Measurements from ENCODE around the gene PHKG2. TPM values are rescaled to one million over a fixed set of nuclear protein-coding genes. Genes with fewer than 3 reads are reported as not detected.

The PHKG2 gene
- total and polyA plus RNA-seq, 4 donors: 12.2 to 37.4 (median 31.7) TPM

DNA sequence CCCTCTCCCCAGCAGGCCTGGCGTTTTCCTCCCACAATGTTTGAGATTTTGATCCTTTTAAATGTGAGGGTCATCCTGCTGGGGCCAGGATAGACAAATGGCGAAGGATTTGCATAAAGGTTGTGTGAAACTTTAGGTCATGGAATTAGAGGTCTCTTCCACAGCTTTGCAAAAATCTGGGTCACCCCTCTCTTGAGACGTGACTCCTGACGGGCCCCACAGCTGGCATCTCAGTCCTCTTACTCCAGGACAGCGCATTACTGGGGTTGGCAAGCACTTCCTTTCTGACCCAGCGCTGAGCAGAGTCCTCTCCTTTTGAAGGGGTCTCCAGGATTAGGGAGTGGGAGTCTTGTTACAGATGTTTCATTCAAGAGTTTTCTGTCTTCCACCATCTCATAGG, 31.4 kb downstream of the PHKG2 start:
- Histone ChIP-seq H3K9ac (ENCODE audit: insufficient read depth in 1 of 2, low read length in 2 of 2) (no peak overlapping the region), H3K9me3 (ENCODE audit: control insufficient read depth in 4 of 4, insufficient read depth in 3 of 4, low read length in 3 of 4) (no peaks in the 10 kb centered on the region), H3K4me3 (no peak overlapping the region), H3K27ac (ENCODE audit: low read depth in 1 of 2, low read length in 1 of 2) (no peak overlapping the region), H3K4me1 (ENCODE audit: control insufficient read depth in 5 of 5, insufficient read depth in 5 of 5, low read length in 5 of 5) (peaks cover 0 to 11% (median 2%) of the 10 kb centered on the region in 5 donors), H3K36me3 (ENCODE audit: control insufficient read depth in 4 of 4, insufficient read depth in 4 of 4, low read length in 4 of 4) (peaks cover 9 to 34% (median 14%) of the 10 kb centered on the region in 4 donors), H3K27me3 (ENCODE audit: control insufficient read depth in 3 of 3, insufficient read depth in 3 of 3, low read length in 2 of 3) (no peaks in the 10 kb centered on the region)
- 72 to 84% methylated on average over 6 of the region's 6 CpGs for WGBS, 2 donors
- DNase-seq (no peak), ATAC-seq (ENCODE audit: insufficient read depth, low FRiP score) (no peak)
- TF ChIP-seq, protein P1, sequence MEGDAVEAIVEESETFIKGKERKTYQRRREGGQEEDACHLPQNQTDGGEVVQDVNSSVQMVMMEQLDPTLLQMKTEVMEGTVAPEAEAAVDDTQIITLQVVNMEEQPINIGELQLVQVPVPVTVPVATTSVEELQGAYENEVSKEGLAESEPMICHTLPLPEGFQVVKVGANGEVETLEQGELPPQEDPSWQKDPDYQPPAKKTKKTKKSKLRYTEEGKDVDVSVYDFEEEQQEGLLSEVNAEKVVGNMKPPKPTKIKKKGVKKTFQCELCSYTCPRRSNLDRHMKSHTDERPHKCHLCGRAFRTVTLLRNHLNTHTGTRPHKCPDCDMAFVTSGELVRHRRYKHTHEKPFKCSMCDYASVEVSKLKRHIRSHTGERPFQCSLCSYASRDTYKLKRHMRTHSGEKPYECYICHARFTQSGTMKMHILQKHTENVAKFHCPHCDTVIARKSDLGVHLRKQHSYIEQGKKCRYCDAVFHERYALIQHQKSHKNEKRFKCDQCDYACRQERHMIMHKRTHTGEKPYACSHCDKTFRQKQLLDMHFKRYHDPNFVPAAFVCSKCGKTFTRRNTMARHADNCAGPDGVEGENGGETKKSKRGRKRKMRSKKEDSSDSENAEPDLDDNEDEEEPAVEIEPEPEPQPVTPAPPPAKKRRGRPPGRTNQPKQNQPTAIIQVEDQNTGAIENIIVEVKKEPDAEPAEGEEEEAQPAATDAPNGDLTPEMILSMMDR (IDR thresholded peaks at IDR 0.05; ENCODE audit: control extremely low read depth, extremely low read depth): no peak

DNA sequence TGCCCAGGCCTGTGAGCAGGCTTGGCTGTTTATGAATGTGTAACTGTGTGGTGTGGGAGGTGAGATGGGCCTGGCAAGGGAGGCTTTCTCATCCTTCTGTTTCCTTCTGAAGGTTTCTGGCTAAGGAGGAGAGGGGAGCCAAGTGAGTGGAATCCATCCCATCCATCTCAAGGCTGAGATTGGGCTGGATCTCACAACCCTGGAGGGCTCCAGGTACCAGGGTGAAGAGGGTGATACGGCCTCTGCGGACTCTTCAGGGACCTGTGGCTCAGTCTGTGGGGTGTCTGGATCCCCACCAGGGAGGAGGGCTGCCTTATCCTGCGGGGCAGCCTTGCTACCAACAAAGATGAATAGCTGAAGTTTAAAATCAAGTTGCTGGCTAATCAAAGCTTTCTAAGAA, 31.8 kb downstream of the PHKG2 start:
- H3K4me1 ChIP-seq (ENCODE audit: control insufficient read depth in 5 of 5, insufficient read depth in 5 of 5, low read length in 5 of 5): peaks cover 0 to 7% (median 2%) of the 10 kb centered on the region in 5 donors
- DNase-seq (no peak), ATAC-seq (ENCODE audit: insufficient read depth, low FRiP score) (no peak)
- H3K9me3 ChIP-seq (ENCODE audit: control insufficient read depth in 4 of 4, insufficient read depth in 3 of 4, low read length in 3 of 4): no peaks in the 10 kb centered on the region
- peaks cover 9 to 34% (median 17%) of the 10 kb centered on the region in 4 donors for H3K36me3 ChIP-seq (ENCODE audit: control insufficient read depth in 4 of 4, insufficient read depth in 4 of 4, low read length in 4 of 4)
- no peak overlapping the region for H3K4me3 ChIP-seq
- TF ChIP-seq, protein P1 (IDR thresholded peaks at IDR 0.05; ENCODE audit: control extremely low read depth, extremely low read depth): no peak
- H3K27me3 ChIP-seq (ENCODE audit: control insufficient read depth in 3 of 3, insufficient read depth in 3 of 3, low read length in 2 of 3): no peaks in the 10 kb centered on the region
- no peak overlapping the region for H3K9ac ChIP-seq (ENCODE audit: insufficient read depth in 1 of 2, low read length in 2 of 2)
- WGBS, 2 donors: 79 to 93% methylated on average over 3 of the region's 3 CpGs
- no peak overlapping the region for H3K27ac ChIP-seq (ENCODE audit: low read depth in 1 of 2, low read length in 1 of 2)

DNA sequence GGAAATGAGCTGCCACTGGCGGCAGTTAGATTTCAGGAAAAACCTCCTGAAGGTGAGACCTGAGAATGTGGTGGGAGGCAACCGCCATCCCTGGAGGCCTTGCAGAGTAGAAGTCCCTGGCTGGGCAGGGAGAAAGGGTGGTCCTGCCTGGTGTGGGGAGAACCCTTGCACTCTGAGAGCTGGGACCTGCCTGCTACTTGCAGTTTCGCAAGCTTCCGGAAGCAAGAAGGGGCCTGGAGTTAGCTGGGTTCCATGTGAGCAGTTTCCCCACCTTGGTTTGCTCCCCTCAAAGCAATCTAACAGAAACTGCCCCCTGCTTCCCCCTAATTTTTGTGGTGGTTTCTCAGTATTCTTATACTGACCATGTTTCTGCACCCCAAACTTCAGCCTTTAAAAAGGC, 32.3 kb downstream of the PHKG2 start:
- no peak overlapping the region for H3K4me3 ChIP-seq
- H3K9ac ChIP-seq (ENCODE audit: insufficient read depth in 1 of 2, low read length in 2 of 2): no peak overlapping the region
- ATAC-seq (ENCODE audit: insufficient read depth, low FRiP score): no peak
- WGBS, 2 donors: 21 to 85% methylated on average over 4 of the region's 4 CpGs
- DNase-seq: no peak
- no peak overlapping the region for H3K27ac ChIP-seq (ENCODE audit: low read depth in 1 of 2, low read length in 1 of 2)
- peaks cover 9 to 34% (median 19%) of the 10 kb centered on the region in 4 donors for H3K36me3 ChIP-seq (ENCODE audit: control insufficient read depth in 4 of 4, insufficient read depth in 4 of 4, low read length in 4 of 4)
- TF ChIP-seq, protein P1 (IDR thresholded peaks at IDR 0.05; ENCODE audit: control extremely low read depth, extremely low read depth): no peak
- H3K9me3 ChIP-seq (ENCODE audit: control insufficient read depth in 4 of 4, insufficient read depth in 3 of 4, low read length in 3 of 4): no peaks in the 10 kb centered on the region
- H3K4me1 ChIP-seq (ENCODE audit: control insufficient read depth in 5 of 5, insufficient read depth in 5 of 5, low read length in 5 of 5): peaks cover 0 to 5% (median 2%) of the 10 kb centered on the region in 5 donors
- H3K27me3 ChIP-seq (ENCODE audit: control insufficient read depth in 3 of 3, insufficient read depth in 3 of 3, low read length in 2 of 3): no peaks in the 10 kb centered on the region
